Peyer's patch (tissue), 4 donors: Measurements from ENCODE around the gene GPX3. TPM values are rescaled to one million over a fixed set of nuclear protein-coding genes. Genes with fewer than 3 reads are reported as not detected.
A peak's percentile ranks its signal among the peaks of the same experiment; 100 is the strongest.

Experiments
- DNase-seq, 3 donors: peaks; one replicate each; pipeline ENCODE4 v3.0.0-alpha.2; 2017 to 2019
- H3K27ac ChIP-seq, 4 donors: fragments of 200-600 bp; sonication (generic); one replicate each; pipeline ENCODE4 v1.5.1; 2016 to 2019
- H3K27me3 ChIP-seq, 2 donors: fragments of 200-600 bp; sonication (generic); one replicate each; pipeline ENCODE4 v1.5.1; 2019
- H3K36me3 ChIP-seq, 3 donors: fragments of 200-600 bp; sonication (generic); one replicate each; pipeline ENCODE4 v1.5.1; 2016 to 2019
- H3K4me1 ChIP-seq, 4 donors: fragments of 200-600 bp; sonication (generic); one replicate each; pipeline ENCODE4 v1.5.1; 2016 to 2019
- H3K4me3 ChIP-seq, 4 donors: fragments of 200-600 bp; sonication (generic); 1 replicate in 3 of 4; 2 replicates in 1 of 4; pipeline ENCODE4 v1.5.1; 2016 to 2019; ENCODE audit warnings: mild to moderate bottlenecking in 1 of 4
- H3K9me3 ChIP-seq, 4 donors: fragments of 200-600 bp; sonication (generic); one replicate each; pipeline ENCODE4 v1.5.1; 2016 to 2019; ENCODE audit warnings: mild to moderate bottlenecking in 1 of 4
- CTCF ChIP-seq, 6 experiments: fragments of 450-650 bp in 4 of 6; fragments of 200-600 bp in 2 of 6; sonication (generic) in 1 of 6; IDR thresholded peaks; one replicate each; pipeline ENCODE4 v1.5.1; 2017 to 2019; ENCODE audit warnings: antibody characterized with exemption in 6 of 6, mild to moderate bottlenecking in 3 of 6, moderate library complexity in 1 of 6
- POLR2A ChIP-seq, 2 donors: fragments of 450-650 bp; IDR thresholded peaks; one replicate each; pipeline ENCODE4 v1.5.1; 2017; ENCODE audit warnings: antibody characterized with exemption in 2 of 2, mild to moderate bottlenecking in 2 of 2, moderate library complexity in 2 of 2
- total RNA-seq, 4 donors: library from RNA; depleted of rRNA; stranded (reverse); fragments of >200 nt; gene quantifications; one replicate each; pipeline ENCODE4 v1.1.0, GENCODE V29; 2016

GPX3 gene
- total RNA-seq, 4 donors from 2014 or later = 143 to 690 (median 479) TPM

GRCh38 chr5:151071848-151072629, 51.6 kb downstream of the GPX3 start:
- DNase-seq = no peak
- Histone ChIP-seq H3K4me3 (no peak overlapping the region), H3K4me1 (peaks cover 7 to 80% (median 31%) of the 10 kb centered on the region in 4 donors), H3K36me3 (peaks cover 0 to 17% (median 0%) of the 10 kb centered on the region in 3 donors), H3K27me3 (no peaks in the 10 kb centered on the region), H3K9me3 (no peaks in the 10 kb centered on the region), H3K27ac (peak overlapping the region in 3 of 4 donors; percentile 10 to 85 (median 42))
- no peak for TF ChIP-seq POLR2A (IDR thresholded peaks at IDR 0.05)
- no peak for TF ChIP-seq CTCF (IDR thresholded peaks at IDR 0.05)

- no peaks in the 10 kb centered on the region for H3K27me3 ChIP-seq
- TF ChIP-seq CTCF (IDR thresholded peaks at IDR 0.05) = no peak
- peak in 1 of 2 donors; percentile 27 for TF ChIP-seq POLR2A (IDR thresholded peaks at IDR 0.05)
- no peak overlapping the region for H3K4me3 ChIP-seq
- H3K27ac ChIP-seq = peak overlapping the region in 3 of 4 donors; percentile 10 to 85 (median 42)
- no peaks in the 10 kb centered on the region for H3K9me3 ChIP-seq
- peaks cover 7 to 80% (median 35%) of the 10 kb centered on the region in 4 donors for H3K4me1 ChIP-seq
- peaks cover 0 to 20% (median 0%) of the 10 kb centered on the region in 3 donors for H3K36me3 ChIP-seq
- DNase-seq = no peak
Measured at GRCh38 chr5:151072630-151073025, 52.2 kb downstream of the GPX3 start.

DNA sequence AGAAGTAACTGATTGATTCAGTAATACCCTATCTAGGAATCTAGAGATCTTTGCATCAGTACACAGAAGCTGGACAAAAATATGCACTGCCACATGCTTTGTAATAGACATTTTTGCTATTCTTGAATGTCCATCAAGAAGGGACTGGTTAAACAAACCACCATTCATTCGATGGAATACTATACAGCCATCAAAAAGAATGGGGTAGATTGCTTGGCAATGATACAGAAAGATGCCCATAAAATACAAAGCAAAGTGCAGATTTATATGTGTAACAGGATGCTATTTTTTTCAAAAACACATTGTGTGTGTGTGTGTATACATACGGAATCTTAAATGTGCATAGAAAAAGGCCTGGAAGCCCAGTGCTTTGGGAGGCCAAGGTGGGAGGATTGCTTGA, 52.9 kb downstream of the GPX3 start:
- no peaks in the 10 kb centered on the region for H3K27me3 ChIP-seq
- no peaks in the 10 kb centered on the region for H3K9me3 ChIP-seq
- H3K4me1 ChIP-seq = peaks cover 7 to 80% (median 34%) of the 10 kb centered on the region in 4 donors
- peak overlapping the region in 1 of 4 donors; percentile 42 for H3K27ac ChIP-seq
- H3K4me3 ChIP-seq = no peak overlapping the region
- TF ChIP-seq POLR2A (IDR thresholded peaks at IDR 0.05) = no peak
- no peak for TF ChIP-seq CTCF (IDR thresholded peaks at IDR 0.05)
- DNase-seq = no peak
- H3K36me3 ChIP-seq = peaks cover 0 to 18% (median 0%) of the 10 kb centered on the region in 3 donors

GRCh38 chr5:151074557-151074956, 54.2 kb downstream of the GPX3 start:
- DNase-seq = no peak
- H3K27ac ChIP-seq = peak overlapping the region in 1 of 4 donors; percentile 47

GRCh38 chr5:151075698-151076331, 55.4 kb downstream of the GPX3 start:
- no peaks in the 10 kb centered on the region for H3K9me3 ChIP-seq
- peak overlapping the region; percentile 52 to 85 (median 66) for H3K27ac ChIP-seq
- H3K36me3 ChIP-seq = peaks cover 0 to 21% (median 0%) of the 10 kb centered on the region in 3 donors
- H3K4me1 ChIP-seq = peaks cover 3 to 75% (median 21%) of the 10 kb centered on the region in 4 donors
- no peak overlapping the region for H3K4me3 ChIP-seq
- peak in 2 of 3 donors; percentile 80 to 84 for DNase-seq
- no peaks in the 10 kb centered on the region for H3K27me3 ChIP-seq
- TF ChIP-seq CTCF (IDR thresholded peaks at IDR 0.05) = no peak
- peak; percentile 47 to 91 for TF ChIP-seq POLR2A (IDR thresholded peaks at IDR 0.05)

More at GRCh38 chr5:151074557-151074956, 54.2 kb downstream of the GPX3 start:
- peaks cover 3 to 80% (median 25%) of the 10 kb centered on the region in 4 donors for H3K4me1 ChIP-seq
- H3K4me3 ChIP-seq = no peak overlapping the region
- no peaks in the 10 kb centered on the region for H3K9me3 ChIP-seq
- no peak for TF ChIP-seq CTCF (IDR thresholded peaks at IDR 0.05)
- no peak for TF ChIP-seq POLR2A (IDR thresholded peaks at IDR 0.05)
- no peaks in the 10 kb centered on the region for H3K27me3 ChIP-seq
- peaks cover 0 to 21% (median 0%) of the 10 kb centered on the region in 3 donors for H3K36me3 ChIP-seq
